Raji (cell line): ENCODE results near the gene COL8A1.

Experiments used
- POLR2A ChIP-seq: IDR thresholded peaks from 2 replicates; pipeline ENCODE4 v1.6.1; 2011; ENCODE audit warnings: low read depth, low read length, control low read depth; ENCODE audit not compliant: insufficient read depth

Gene COL8A1

GRCh38 chr3:99708207-99708745 is 69.9 kb downstream of the COL8A1 start:
- no peak for TF ChIP-seq POLR2A

GRCh38 chr3:99709686-99710085 is 71.3 kb downstream of the COL8A1 start:
- TF ChIP-seq POLR2A: no peak

- TF ChIP-seq POLR2A: no peak
Measured at GRCh38 chr3:99710094-99710493, 71.7 kb downstream of the COL8A1 start.

DNA sequence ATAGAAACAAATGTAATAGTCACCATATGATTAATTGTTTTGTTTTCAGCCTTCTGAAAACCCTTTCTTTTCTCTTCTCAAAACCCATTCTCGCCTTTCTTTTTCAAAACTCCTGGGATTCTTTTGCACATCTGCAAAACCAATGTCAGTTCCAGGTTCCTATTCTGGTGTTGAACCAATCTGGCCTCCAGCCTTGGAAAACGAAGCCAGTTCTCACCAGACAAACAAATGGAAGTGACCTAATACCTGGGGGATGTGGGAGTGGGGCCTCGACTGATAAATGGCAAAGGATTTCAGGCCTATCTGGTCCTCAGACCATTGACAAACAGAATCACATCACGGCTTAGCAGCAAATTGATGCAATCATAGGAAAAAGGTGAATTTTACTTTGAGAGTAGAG is 73.0 kb downstream of the COL8A1 start:
- TF ChIP-seq POLR2A: no peak

- TF ChIP-seq POLR2A: no peak
Measured at GRCh38 chr3:99712291-99712954, 74.0 kb downstream of the COL8A1 start.

DNA sequence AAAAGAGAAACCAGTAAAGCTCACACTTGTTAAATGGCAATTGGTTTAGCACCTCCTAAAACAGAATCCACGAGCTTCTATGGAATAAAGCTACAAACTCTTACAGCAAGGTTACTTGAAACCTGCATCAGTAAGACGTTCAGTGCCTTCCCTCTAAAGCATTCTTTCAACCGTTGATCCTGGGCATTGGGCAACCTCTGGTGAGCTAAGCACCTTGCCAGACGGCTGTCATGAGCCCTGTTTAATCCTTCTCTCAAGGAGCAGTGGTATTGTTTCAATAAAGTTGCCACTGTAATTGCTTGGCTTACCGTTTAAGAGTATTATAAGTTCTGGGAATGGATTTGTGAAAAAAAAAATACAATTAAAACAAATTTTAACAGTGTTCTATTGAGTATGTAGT is 75.0 kb downstream of the COL8A1 start:
- no peak for TF ChIP-seq POLR2A

DNA sequence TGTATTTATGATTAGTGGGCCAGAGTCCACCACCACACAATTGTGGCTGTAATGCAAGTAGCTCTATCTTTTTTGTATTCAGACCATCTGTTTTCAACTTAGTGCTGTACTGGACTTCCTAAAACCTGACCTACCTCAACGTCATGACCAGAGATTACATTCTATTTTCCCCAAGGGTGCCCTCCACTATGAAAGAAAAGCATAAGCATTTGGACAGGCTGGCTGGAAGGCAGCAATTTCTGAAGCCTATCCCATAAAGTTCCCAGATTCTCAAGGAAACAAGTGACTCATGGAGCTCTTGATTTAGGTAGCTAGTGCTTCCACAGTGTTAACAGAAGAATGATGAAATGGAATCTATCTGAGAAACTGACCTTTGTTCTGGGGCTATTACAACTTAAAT is 75.8 kb downstream of the COL8A1 start:
- no peak for TF ChIP-seq POLR2A

DNA sequence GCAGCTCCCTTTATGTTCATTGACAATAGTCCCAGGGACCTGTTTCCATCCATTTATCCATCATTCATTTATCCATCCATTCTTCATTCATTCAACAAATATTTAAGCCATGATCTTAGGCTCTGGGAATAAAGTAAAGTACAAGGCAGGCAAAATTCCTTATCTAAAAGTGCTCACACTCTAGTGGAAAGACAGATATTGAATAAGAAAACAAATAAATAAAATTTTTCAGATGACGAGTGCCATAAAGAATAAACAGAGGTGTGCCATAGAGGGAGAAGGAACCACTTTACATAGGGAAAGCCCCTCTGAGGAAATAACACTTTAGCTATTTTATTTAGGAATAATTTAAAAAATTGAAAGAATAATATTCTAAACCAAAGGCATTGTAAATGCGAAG is 76.2 kb downstream of the COL8A1 start:
- TF ChIP-seq POLR2A: no peak

- no peak for TF ChIP-seq POLR2A
Measured at GRCh38 chr3:99716463-99716995, 78.1 kb downstream of the COL8A1 start.

- TF ChIP-seq POLR2A: no peak
Measured at GRCh38 chr3:99720985-99721632, 82.7 kb downstream of the COL8A1 start.

- TF ChIP-seq POLR2A: no peak
Measured at GRCh38 chr3:99721633-99722007, 83.2 kb downstream of the COL8A1 start.

- TF ChIP-seq POLR2A: no peak
Measured at GRCh38 chr3:99724276-99724675, 85.9 kb downstream of the COL8A1 start.

DNA sequence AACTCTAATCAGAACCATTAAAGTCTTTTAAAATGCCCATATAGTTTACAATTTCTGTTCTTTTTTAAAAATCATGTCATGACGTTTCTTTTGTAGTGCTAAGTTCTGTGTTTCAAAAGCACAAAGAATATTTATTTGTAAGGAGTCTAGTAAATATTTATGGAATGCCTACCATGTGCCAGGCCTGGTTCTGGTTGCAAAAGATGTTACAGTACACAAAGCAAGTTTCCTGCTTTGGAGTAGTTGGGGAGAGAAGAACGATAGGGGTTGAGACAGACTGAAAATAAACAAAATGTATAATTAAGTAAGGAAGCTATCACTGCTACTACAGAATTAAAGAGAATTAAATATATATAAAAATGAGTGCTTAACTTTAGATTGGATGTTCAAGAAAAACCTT is 92.5 kb downstream of the COL8A1 start:
- no peak for TF ChIP-seq POLR2A

DNA sequence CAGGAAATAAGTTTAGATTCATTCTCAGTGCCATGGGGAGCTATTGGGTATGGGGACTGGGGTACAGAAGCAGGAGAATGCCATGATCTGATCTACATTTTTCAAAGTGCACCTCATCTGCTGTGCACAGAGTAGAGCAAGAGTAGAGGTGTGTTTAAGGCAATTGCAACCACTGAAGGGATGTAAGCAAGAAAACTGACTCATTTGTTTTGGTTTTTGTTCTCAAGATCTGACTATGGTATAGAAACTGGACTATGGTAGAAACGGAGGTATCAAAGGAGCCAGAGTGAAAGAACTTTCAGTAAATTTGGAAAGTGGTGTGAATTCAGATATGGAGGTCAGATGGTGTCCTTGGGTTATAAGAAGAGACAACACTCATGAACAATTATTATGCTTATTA is 93.1 kb downstream of the COL8A1 start:
- no peak for TF ChIP-seq POLR2A

DNA sequence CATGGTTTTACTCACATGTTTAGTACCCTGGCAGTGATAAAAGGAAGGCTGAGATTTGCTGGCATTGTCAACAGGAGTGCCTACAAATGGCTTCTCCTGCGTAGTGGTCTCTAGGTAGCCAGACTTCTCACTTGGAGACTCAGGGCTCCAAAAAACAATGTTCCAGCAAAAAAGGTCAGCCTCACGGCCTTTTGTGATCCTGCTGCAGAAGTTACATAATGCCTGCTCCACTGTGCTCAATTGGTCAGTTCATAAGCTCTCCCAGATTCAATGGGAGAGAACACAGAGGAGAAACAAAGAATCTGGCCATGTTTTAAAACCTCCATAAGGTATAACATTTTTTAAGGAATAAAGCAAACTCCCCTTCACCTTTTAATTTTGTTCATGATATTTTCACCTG is 103.2 kb downstream of the COL8A1 start:
- TF ChIP-seq POLR2A: no peak

DNA sequence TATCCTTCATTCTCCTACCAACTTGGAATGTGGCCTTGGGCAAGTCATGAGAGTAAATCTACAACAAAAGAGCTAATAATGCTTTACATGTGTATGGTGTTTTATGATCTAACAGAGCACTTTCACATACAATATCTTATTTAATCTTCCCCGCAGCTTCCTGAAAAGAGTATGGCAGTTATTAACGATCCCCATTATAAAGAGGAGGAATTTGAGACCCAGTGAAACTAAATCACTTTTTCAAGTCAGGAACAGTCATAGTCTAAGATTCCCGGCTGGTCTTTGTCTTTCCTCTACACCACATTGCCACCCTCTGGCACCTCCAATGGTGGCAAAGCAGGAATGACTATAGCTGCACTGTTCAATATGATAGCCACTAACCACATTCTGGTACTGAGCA is 109.5 kb downstream of the COL8A1 start:
- TF ChIP-seq POLR2A: no peak
